A204.1 (cell line): ENCODE data around the gene HDDC3.

ENCODE experiments used
- FAIRE-seq: peaks from 2 replicates; lab custom pipeline; 2012; peaks lifted over from hg19 to GRCh38; lab: Jason Lieb, UNC

The HDDC3 gene

DNA sequence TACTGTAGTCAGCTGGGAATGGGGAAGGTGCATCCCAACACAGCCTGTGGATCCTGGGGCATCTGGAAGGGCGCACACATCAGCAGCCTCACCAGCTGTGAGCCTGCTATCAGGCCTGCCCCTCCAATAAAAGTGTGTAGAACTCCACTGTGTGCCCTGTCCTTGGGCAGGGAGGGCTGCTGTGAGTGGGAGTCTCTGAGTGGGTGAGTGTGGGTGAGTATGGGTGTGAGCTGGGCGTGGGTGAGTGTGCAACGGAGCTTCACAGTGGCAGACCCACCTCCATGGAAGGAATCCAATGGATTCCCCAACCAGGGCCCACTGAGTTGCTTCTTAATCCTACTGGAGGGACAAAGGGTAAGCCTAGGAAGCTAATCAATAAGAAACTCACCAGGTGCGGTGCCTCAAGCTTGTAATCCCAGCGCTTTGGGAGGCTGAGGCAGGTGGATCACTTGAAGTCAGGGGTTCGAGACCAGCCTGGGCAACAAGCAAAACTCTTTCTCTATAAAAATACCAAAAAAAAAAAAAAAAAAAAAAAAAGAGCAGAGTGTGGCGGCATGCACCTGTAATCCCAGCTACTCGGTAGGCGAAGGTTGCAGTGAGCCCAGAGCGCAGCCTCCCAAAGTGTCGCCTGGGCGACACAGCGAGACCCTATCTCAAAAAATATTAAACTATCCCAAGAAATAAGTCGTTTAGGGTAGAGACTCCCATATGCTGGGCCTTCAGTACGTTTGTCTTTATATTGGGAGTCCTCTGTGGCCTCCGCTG, 21.8 kb upstream of the HDDC3 start:
- no peak for FAIRE-seq

DNA sequence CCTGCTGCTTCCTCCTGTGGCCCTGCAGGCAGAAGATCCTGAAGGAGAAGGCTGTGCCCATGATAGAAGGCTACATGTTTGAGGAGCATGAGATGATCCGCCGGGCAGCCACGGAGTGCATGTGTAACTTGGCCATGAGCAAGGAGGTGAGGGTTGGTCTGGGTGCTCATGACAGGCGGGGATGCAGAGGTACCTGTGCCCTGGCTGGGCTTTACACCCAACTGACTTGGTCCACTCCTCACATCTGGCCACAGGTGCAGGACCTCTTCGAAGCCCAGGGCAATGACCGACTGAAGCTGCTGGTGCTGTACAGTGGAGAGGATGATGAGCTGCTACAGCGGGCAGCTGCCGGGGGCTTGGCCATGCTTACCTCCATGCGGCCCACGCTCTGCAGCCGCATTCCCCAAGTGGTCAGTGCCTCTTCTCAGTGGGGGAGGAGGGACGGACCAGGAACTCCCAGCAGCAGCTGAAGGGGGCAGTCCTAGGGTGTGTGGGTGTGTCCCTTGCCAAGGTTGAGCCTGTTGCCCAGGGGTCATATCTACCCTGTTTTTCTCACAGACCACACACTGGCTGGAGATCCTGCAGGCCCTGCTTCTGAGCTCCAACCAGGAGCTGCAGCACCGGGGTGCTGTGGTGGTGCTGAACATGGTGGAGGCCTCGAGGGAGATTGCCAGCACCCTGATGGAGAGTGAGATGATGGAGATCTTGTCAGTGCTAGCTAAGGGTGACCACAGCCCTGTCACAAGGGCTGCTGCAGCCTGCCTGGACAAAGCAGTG, 20.7 kb upstream of the HDDC3 start:
- no peak for FAIRE-seq

- no peak for FAIRE-seq
These were observed 18.3 kb upstream of the HDDC3 start for GRCh38 chr15:90950676-90951075.

GRCh38 chr15:90949979-90950675, 17.8 kb upstream of the HDDC3 start:
- no peak for FAIRE-seq

GRCh38 chr15:90948506-90948905, 16.2 kb upstream of the HDDC3 start:
- no peak for FAIRE-seq

- FAIRE-seq = no peak
These were observed 15.4 kb upstream of the HDDC3 start for GRCh38 chr15:90947577-90948357.

- FAIRE-seq = no peak
These were observed 14.7 kb upstream of the HDDC3 start for GRCh38 chr15:90946941-90947576.

GRCh38 chr15:90946538-90946937, 14.2 kb upstream of the HDDC3 start:
- FAIRE-seq = no peak

GRCh38 chr15:90945091-90945490, 12.7 kb upstream of the HDDC3 start:
- no peak for FAIRE-seq

DNA sequence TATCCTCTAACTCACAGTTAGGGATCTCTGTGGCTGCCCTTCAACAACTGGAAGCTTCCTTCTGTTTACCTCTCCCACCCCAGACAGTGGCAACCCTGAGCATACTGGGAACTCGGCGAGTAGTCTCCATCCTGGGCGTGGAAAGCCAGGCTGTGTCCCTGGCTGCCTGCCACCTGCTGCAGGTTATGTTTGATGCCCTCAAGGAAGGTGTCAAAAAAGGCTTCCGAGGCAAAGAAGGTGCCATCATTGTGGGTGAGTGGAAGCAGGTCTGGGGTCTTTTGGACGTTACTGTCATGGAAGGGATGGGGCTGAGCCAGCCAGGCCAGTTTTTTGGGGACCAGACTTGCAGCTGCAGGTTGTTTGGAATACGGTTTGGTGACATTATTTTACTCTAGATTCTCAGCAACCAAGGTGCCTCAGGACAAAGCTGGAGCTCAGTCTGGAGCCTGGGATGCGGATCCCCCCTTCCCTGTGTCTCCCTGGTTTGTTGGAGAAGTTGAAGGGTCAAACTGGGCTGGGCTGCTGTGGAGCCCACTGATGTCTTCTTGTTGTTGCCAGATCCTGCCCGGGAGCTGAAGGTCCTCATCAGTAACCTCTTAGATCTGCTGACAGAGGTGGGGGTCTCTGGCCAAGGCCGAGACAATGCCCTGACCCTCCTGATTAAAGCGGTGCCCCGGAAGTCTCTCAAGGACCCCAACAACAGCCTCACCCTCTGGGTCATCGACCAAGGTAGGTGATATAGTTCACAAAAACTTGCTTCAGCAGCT, 10.2 kb upstream of the HDDC3 start:
- no peak for FAIRE-seq

DNA sequence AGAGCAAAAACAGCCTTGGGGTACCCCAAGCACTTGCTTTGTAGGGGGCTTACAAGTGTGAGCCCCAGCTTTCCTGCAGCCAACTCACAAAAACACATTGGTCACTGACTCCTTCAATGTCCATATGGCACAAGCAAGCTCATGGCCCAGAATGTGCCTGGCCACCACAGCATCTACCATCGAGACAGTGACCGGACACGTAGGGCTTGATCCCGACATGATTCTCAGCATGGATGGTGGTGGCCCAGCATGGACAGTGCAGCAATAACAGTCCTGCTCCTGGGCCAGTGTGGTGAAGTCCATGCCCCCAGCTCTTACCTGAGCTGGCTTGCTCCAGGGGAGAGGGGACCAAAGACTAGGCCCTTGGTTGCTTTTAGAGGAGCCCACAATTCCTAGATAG, 8.7 kb upstream of the HDDC3 start:
- no peak for FAIRE-seq

GRCh38 chr15:90939756-90940155, 7.4 kb upstream of the HDDC3 start:
- FAIRE-seq = no peak

- FAIRE-seq = no peak
These were observed 5.9 kb upstream of the HDDC3 start for GRCh38 chr15:90938261-90938660.

DNA sequence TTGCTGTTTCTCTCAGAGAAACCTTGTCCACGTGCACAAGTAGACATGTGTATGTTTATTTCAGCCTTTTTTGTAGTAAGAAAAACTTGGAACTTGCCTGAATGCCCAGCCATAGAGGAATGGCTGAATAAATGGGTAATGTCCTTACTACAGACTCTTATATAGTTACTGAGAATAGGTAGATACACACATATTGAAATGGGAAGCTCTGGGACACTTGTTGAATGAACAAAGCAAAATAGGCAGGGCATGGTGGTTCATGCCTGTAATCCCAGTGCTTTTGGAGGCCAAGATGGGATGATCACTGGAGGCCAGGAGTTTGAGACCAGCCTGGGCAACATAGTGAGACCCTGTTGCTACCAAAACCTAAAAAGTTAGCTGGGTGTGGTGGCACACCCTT, 4.5 kb upstream of the HDDC3 start:
- no peak for FAIRE-seq

- FAIRE-seq = no peak
These were observed 2.8 kb upstream of the HDDC3 start, which contains the start of gene UNC45A for GRCh38 chr15:90934949-90935751. TSS of gene UNC45A (plus strand) at chr15:90935285. CDS start at chr15:90935325, 40 bp downstream.

DNA sequence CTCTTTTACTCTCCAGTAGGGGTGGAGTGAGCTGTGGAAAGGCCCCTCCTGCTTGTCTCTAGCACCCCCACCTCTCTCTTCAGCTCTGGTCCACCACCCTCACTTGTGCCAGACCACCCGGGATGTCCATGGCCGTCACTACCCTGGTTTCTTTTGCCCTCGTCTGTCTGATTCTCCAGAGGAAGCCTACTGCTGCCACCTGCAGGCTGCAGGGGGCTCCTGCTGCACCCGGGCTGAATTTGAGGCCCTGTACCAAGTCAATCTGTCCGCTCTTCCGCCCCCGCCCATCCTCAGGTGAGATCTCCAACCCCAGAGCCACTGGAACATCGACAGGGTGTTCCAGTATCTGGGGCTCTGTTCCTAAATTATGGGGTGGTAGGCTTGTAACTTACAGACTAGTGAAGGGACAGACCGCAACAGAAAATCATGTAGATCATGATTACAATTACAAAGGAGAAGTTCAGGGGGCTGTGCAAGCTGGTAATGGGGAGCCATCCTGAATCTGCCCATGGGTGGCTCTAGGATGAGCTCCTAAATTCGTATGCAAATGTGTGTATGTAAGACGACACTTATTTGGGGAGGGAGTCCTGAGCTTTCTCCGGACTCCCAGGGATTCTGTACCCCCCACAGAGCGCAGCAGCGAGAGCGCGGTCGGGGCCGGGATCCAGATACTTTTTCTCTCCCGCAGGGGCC, 2.1 kb upstream of the HDDC3 start:
- no peak for FAIRE-seq

GRCh38 chr15:90933301-90933700, 952 bp upstream of the HDDC3 start:
- FAIRE-seq = no peak

GRCh38 chr15:90932660-90932991, 277 bp upstream of the HDDC3 start:
- no peak for FAIRE-seq

GRCh38 chr15:90931575-90931827, 848 bp downstream of the HDDC3 start:
- FAIRE-seq = no peak
